ENCODE measurements around the gene SALL4. TPM values are rescaled to one million over a fixed set of nuclear protein-coding genes. Genes with fewer than 3 reads are reported as not detected.

The SALL4 gene
- polyA plus RNA-seq, 1 of the 3 experiments (the other 2 are of a cell fraction) = 0.82 TPM

DNA sequence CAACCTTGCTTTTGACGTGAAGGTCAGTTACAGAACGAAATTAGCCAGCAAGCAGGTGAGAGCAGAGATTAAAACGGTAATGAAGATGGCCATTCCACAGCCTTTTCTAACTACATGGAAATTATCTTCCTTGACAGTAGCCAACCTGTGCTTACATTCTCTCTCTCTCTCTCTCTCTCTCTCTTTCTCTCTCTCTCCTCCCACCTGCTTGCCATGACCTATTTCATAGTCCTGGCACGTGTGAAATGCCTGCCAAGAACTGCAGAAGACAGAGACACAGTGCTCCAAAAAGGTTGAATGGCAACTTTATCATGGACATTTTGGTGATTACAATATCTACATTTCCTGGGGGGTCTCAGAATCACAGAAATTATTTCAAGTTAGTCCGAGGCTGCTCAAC lies 38.5 kb upstream of the SALL4 start:
- Histone ChIP-seq H3K27ac (ENCODE audit: low read depth in 2 of 2, low read length in 1 of 2) (no peak overlapping the region), H3K79me2 (ENCODE audit: insufficient read depth) (no peaks in the 10 kb centered on the region), H3K27me3 (ENCODE audit: insufficient read depth) (no peaks in the 10 kb centered on the region), H3K36me3 (replicated peaks in 1 of 2; ENCODE audit: control insufficient read depth in 1 of 2, insufficient read depth in 2 of 2, low read length in 1 of 2) (no peaks in the 10 kb centered on the region), H3K4me3 (ENCODE audit: low read depth in 2 of 2, low read length in 1 of 2) (no peak overlapping the region), H3K9me2 (no peaks in the 10 kb centered on the region), H2AFZ (ENCODE audit: low read depth) (no peak overlapping the region), H3K9ac (no peak overlapping the region), H3K4me1 (ENCODE audit: control insufficient read depth in 1 of 2, insufficient read depth in 2 of 2, low read depth in 1 of 2, low read length in 1 of 2) (no peaks in the 10 kb centered on the region), H4K20me1 (ENCODE audit: insufficient read depth) (no peaks in the 10 kb centered on the region), H3K4me2 (no peak overlapping the region), H3F3A (replicated peaks; ENCODE audit: insufficient read depth) (no peaks in the 10 kb centered on the region), H3K9me3 (no peaks in the 10 kb centered on the region)
- ChIA-PET CTCF (no interaction called here), POLR2A (no interaction called here)
- TF ChIP-seq, protein P1, sequence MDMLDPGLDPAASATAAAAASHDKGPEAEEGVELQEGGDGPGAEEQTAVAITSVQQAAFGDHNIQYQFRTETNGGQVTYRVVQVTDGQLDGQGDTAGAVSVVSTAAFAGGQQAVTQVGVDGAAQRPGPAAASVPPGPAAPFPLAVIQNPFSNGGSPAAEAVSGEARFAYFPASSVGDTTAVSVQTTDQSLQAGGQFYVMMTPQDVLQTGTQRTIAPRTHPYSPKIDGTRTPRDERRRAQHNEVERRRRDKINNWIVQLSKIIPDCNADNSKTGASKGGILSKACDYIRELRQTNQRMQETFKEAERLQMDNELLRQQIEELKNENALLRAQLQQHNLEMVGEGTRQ (IDR thresholded peaks at IDR 0.05; ENCODE audit: borderline replicate concordance, low read depth, low read length) = no peak
- TF ChIP-seq POLR2AphosphoS5 (IDR thresholded peaks at IDR 0.05; ENCODE audit: low read depth, low read length) (no peak), FOSL2 (IDR thresholded peaks at IDR 0.05; ENCODE audit: borderline replicate concordance, low read depth) (no peak)
- DNase-seq = no peak
- 58% methylated on average over 5 of the region's 5 CpGs for WGBS (ENCODE audit: low lambda C conversion rate)

DNA sequence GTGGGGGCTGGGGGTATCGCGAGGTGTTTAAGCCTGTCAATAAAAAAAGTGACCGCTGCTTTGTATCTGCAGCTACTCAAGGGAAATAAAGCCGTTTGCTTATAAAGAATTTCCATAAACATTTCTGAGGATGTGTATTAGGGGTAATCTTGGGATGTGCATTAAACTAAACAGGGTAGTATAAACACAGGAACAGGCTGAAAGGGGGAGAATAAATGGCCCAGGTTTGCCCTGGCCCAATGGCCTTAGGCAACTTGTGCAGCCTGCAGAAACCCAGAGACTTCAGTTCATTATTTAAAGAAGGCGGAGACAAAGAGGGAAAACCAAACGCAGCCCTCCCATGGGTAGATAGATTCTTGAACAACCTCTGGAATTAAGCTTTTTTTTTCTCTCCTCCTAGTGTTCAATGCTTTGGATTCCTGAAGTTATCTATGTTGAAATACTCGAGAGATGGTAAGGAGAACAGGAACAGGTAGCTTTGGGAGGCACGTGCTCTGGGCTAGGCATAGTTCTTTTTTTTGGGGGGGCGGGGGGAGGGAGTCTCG lies 35.6 kb upstream of the SALL4 start:
- no peak overlapping the region for H3K4me3 ChIP-seq (ENCODE audit: low read depth in 2 of 2, low read length in 1 of 2)
- H3K27me3 ChIP-seq (ENCODE audit: insufficient read depth) = no peaks in the 10 kb centered on the region
- H3K9ac ChIP-seq = no peak overlapping the region
- H3K36me3 ChIP-seq (replicated peaks in 1 of 2; ENCODE audit: control insufficient read depth in 1 of 2, insufficient read depth in 2 of 2, low read length in 1 of 2) = no peaks in the 10 kb centered on the region
- 72% methylated on average over 10 of the region's 10 CpGs for WGBS (ENCODE audit: low lambda C conversion rate)
- H3F3A ChIP-seq (replicated peaks; ENCODE audit: insufficient read depth) = no peaks in the 10 kb centered on the region
- H2AFZ ChIP-seq (ENCODE audit: low read depth) = no peak overlapping the region
- no peaks in the 10 kb centered on the region for H4K20me1 ChIP-seq (ENCODE audit: insufficient read depth)
- no peaks in the 10 kb centered on the region for H3K79me2 ChIP-seq (ENCODE audit: insufficient read depth)
- ChIA-PET POLR2A (no interaction called here), CTCF (interaction anchor here (0.9 kb wide), 1 partner anchor 67 kb away, joined by 3 read pairs; no protein-coding TSS in a partner anchor)
- H3K4me1 ChIP-seq (ENCODE audit: control insufficient read depth in 1 of 2, insufficient read depth in 2 of 2, low read depth in 1 of 2, low read length in 1 of 2) = no peaks in the 10 kb centered on the region
- TF ChIP-seq RFX5 (IDR thresholded peaks at IDR 0.05; ENCODE audit: low read length) = no peak
- TF ChIP-seq JUND (IDR thresholded peaks at IDR 0.05) = no peak
- TF ChIP-seq, protein P1 (IDR thresholded peaks at IDR 0.05; ENCODE audit: borderline replicate concordance, low read depth, low read length) = no peak
- TF ChIP-seq GATA2 (CRISPR knock-in tag; IDR thresholded peaks at IDR 0.05) = no peak
- no peak for TF ChIP-seq POLR2AphosphoS5 (IDR thresholded peaks at IDR 0.05; ENCODE audit: low read depth, low read length)
- TF ChIP-seq, protein P2, sequence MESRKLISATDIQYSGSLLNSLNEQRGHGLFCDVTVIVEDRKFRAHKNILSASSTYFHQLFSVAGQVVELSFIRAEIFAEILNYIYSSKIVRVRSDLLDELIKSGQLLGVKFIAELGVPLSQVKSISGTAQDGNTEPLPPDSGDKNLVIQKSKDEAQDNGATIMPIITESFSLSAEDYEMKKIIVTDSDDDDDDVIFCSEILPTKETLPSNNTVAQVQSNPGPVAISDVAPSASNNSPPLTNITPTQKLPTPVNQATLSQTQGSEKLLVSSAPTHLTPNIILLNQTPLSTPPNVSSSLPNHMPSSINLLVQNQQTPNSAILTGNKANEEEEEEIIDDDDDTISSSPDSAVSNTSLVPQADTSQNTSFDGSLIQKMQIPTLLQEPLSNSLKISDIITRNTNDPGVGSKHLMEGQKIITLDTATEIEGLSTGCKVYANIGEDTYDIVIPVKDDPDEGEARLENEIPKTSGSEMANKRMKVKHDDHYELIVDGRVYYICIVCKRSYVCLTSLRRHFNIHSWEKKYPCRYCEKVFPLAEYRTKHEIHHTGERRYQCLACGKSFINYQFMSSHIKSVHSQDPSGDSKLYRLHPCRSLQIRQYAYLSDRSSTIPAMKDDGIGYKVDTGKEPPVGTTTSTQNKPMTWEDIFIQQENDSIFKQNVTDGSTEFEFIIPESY (IDR thresholded peaks at IDR 0.05; ENCODE audit: borderline replicate concordance, low read depth) = no peak
- TF ChIP-seq RAD21 (IDR thresholded peaks at IDR 0.05; ENCODE audit: low read length) = no peak
- TF ChIP-seq NFIC (IDR thresholded peaks at IDR 0.05; ENCODE audit: borderline replicate concordance) = no peak
- TF ChIP-seq NRF1 (IDR thresholded peaks at IDR 0.05; ENCODE audit: low read depth, low read length) = no peak
- no peak for TF ChIP-seq TEAD4 (IDR thresholded peaks at IDR 0.05; ENCODE audit: borderline replicate concordance, insufficient read depth)
- no peak for TF ChIP-seq ELF1 (IDR thresholded peaks at IDR 0.05)
- no peak for TF ChIP-seq RCOR1 (IDR thresholded peaks at IDR 0.05; ENCODE audit: low read length)
- TF ChIP-seq MXI1 (IDR thresholded peaks at IDR 0.05; ENCODE audit: low read depth, low read length) = no peak
- TF ChIP-seq RXRA (IDR thresholded peaks at IDR 0.05; ENCODE audit: borderline replicate concordance, low read depth) = no peak
- no peak for TF ChIP-seq TCF12 (IDR thresholded peaks at IDR 0.05)
- TF ChIP-seq, protein P3, sequence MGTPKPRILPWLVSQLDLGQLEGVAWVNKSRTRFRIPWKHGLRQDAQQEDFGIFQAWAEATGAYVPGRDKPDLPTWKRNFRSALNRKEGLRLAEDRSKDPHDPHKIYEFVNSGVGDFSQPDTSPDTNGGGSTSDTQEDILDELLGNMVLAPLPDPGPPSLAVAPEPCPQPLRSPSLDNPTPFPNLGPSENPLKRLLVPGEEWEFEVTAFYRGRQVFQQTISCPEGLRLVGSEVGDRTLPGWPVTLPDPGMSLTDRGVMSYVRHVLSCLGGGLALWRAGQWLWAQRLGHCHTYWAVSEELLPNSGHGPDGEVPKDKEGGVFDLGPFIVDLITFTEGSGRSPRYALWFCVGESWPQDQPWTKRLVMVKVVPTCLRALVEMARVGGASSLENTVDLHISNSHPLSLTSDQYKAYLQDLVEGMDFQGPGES (IDR thresholded peaks at IDR 0.05; ENCODE audit: low read depth, low read length) = no peak
- no peak overlapping the region for H3K4me2 ChIP-seq
- no peaks in the 10 kb centered on the region for H3K9me2 ChIP-seq
- H3K27ac ChIP-seq (ENCODE audit: low read depth in 2 of 2, low read length in 1 of 2) = no peak overlapping the region
- H3K9me3 ChIP-seq = no peaks in the 10 kb centered on the region
- no peak for DNase-seq
